Astrocyte of the spinal cord (primary cell): ENCODE results near the gene VPS41.
"Not testable (repeated sequence)": the region's sequence is repeated elsewhere in the genome, so short reads cannot be mapped to it uniquely, and the experiment has no call there.

Experiments used
- DNase-seq: peaks from one replicate; pipeline ENCODE4 v3.0.0; 2011; ENCODE audit warnings: low read depth, low spot score
- H3K4me3 ChIP-seq: 2 replicates; pipeline ENCODE4 v1.5.1; 2011; ENCODE audit warnings: low read depth, mild to moderate bottlenecking, low read length, moderate library complexity
- CTCF ChIP-seq: IDR thresholded peaks from 2 replicates; pipeline ENCODE4 v1.5.1; 2012; ENCODE audit warnings: low read depth, mild to moderate bottlenecking, low read length, inconsistent platforms
- in situ Hi-C: cut with HindIII; loops from 2 replicates; pipeline ENCODE4 v1.10.0; 2017; ENCODE audit warnings: low sequenced_read_pairs

Gene VPS41

GRCh38 chr7:38908759-38909335 lies at the start of gene VPS41:
VPS41 (minus strand) TSS chr7:38909191; CDS start chr7:38909174, 17 bp downstream.
- in situ Hi-C loops: no loop called here
- peak; percentile 72 for DNase-seq
- H3K4me3 ChIP-seq: peak within 1 kb of the TSS; percentile 94
- no peak for TF ChIP-seq CTCF

- H3K4me3 ChIP-seq: no peak overlapping the region
- TF ChIP-seq CTCF: no peak
- no peak for DNase-seq
- in situ Hi-C loops: no loop called here
These were observed 46.9 kb upstream of the VPS41 start for GRCh38 chr7:38955892-38956291.

- TF ChIP-seq CTCF: no peak
- in situ Hi-C loops: no loop called here
- no peak overlapping the region for H3K4me3 ChIP-seq
- DNase-seq: no peak
These were observed 45.0 kb upstream of the VPS41 start for GRCh38 chr7:38953971-38954370.

- DNase-seq: no peak
- TF ChIP-seq CTCF: no peak
- in situ Hi-C loops: no loop called here
- no peak overlapping the region for H3K4me3 ChIP-seq
These were observed 44.2 kb upstream of the VPS41 start for GRCh38 chr7:38953227-38953626.

- DNase-seq: no peak
- no peak for TF ChIP-seq CTCF
- in situ Hi-C loops: no loop called here
- no peak overlapping the region for H3K4me3 ChIP-seq
These were observed 42.2 kb upstream of the VPS41 start for GRCh38 chr7:38951213-38951612.

GRCh38 chr7:38950309-38950708 lies 41.3 kb upstream of the VPS41 start:
- no peak for TF ChIP-seq CTCF
- no peak overlapping the region for H3K4me3 ChIP-seq
- in situ Hi-C loops: no loop called here
- DNase-seq: no peak

GRCh38 chr7:38947541-38947940 lies 38.5 kb upstream of the VPS41 start:
- DNase-seq, H3K4me3 ChIP-seq, in situ Hi-C loops: not testable (repeated sequence)
